Calu3 (cell line): ENCODE measurements around the gene HOXB2. TPM values are rescaled to one million over a fixed set of nuclear protein-coding genes. Genes with fewer than 3 reads are reported as not detected.

Experiments used
- BruUV-seq: library from RNA; stranded (reverse); fragments of 400-500 nt; replicated peaks from 2 replicates; lab custom pipeline; 2021; lab: Mats Ljungman, UMichigan
- CTCF ChIA-PET: fragments of 300-600 bp; sonication (Branson Sonifier 250); formaldehyde crosslinking; loops from one replicate; lab custom pipeline; 2022; ENCODE audit warnings: antibody characterized with exemption; lab: Charles Lee
- DNase-seq: peaks from one replicate; pipeline ENCODE4 v3.0.0; 2022
- H3K27ac Mint-ChIP-seq: one replicate; pipeline ENCODE4 v1.8.0; 2022; ENCODE audit warnings: mixed read lengths; ENCODE audit not compliant: unreplicated experiment
- H3K27me3 Mint-ChIP-seq: one replicate; pipeline ENCODE4 v1.8.0; 2022; ENCODE audit warnings: mixed read lengths; ENCODE audit not compliant: unreplicated experiment
- H3K36me3 Mint-ChIP-seq: one replicate; pipeline ENCODE4 v1.8.0; 2022; ENCODE audit warnings: mild to moderate bottlenecking, moderate library complexity, mixed read lengths; ENCODE audit not compliant: insufficient read depth, unreplicated experiment
- H3K4me1 Mint-ChIP-seq: one replicate; pipeline ENCODE4 v1.8.0; 2022; ENCODE audit warnings: mild to moderate bottlenecking, low read depth, mixed read lengths; ENCODE audit not compliant: unreplicated experiment
- H3K4me3 Mint-ChIP-seq: one replicate; pipeline ENCODE4 v1.8.0; 2022; ENCODE audit warnings: mild to moderate bottlenecking, low read depth, moderate library complexity, mixed read lengths; ENCODE audit not compliant: unreplicated experiment
- H3K9me3 Mint-ChIP-seq: one replicate; pipeline ENCODE4 v1.8.0; 2022; ENCODE audit warnings: low read depth, mixed read lengths; ENCODE audit not compliant: unreplicated experiment
- intact Hi-C: fragments of 100-400 bp; cut with micrococcal nuclease; formaldehyde crosslinking; loops from one replicate; pipeline ENCODE4 v1.10.0; 2022; ENCODE audit not compliant: unreplicated experiment
- total RNA-seq: library from RNA; stranded (reverse); gene quantifications from 2 replicates; pipeline ENCODE4 v1.2.3, GENCODE V29; 2022
- TF ChIP-seq, protein P1 (sequence below): fragments of 200-600 bp; IDR thresholded peaks from one replicate; pipeline ENCODE4 v1.8.0; 2022; ENCODE audit warnings: antibody characterized with exemption; ENCODE audit not compliant: unreplicated experiment

Gene HOXB2
- total RNA-seq, 1 experiment from 2014 or later: 24.5 TPM

DNA sequence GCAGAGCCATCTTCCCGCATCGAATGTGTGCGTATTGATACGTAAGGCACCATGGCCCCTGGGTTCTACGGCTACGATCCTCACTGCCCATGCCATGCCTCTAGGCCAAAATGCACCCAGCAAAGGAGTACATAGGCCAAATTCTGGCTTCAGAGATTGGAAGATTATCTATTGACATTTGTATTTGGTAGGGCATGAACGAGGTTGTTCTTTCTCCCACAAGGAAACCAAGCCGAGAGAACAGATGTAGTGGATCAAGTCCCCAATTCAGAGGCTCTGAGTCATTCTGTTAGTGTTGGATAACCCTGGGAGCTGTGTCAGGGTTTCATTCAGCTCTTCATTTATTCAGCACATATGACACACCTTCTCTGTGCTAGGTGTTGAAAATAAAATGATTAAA lies 50.6 kb downstream of the HOXB2 start:
- TF ChIP-seq, protein P1, sequence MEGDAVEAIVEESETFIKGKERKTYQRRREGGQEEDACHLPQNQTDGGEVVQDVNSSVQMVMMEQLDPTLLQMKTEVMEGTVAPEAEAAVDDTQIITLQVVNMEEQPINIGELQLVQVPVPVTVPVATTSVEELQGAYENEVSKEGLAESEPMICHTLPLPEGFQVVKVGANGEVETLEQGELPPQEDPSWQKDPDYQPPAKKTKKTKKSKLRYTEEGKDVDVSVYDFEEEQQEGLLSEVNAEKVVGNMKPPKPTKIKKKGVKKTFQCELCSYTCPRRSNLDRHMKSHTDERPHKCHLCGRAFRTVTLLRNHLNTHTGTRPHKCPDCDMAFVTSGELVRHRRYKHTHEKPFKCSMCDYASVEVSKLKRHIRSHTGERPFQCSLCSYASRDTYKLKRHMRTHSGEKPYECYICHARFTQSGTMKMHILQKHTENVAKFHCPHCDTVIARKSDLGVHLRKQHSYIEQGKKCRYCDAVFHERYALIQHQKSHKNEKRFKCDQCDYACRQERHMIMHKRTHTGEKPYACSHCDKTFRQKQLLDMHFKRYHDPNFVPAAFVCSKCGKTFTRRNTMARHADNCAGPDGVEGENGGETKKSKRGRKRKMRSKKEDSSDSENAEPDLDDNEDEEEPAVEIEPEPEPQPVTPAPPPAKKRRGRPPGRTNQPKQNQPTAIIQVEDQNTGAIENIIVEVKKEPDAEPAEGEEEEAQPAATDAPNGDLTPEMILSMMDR: no peak
- Mint-ChIP-seq H3K4me1 (peaks cover 54% of the 10 kb centered on the region), H3K9me3 (no peaks in the 10 kb centered on the region), H3K36me3 (no peaks in the 10 kb centered on the region), H3K27ac (no peak overlapping the region), H3K4me3 (no peak overlapping the region), H3K27me3 (no peaks in the 10 kb centered on the region)
- no peak for DNase-seq
- CTCF ChIA-PET: interaction anchor here (1.5 kb wide), 1 partner anchor 12 kb away, joined by 4 read pairs; no protein-coding TSS in a partner anchor
- intact Hi-C loops: loop anchor here (5.0 kb wide), 1 partner anchor 48 kb away; no protein-coding TSS in a partner anchor
- BruUV-seq: no TSS peak

Other genes starting within 250 kb of the HOXB2 start
- gene SKAP1, start 114.9 kb downstream of the HOXB2 start, total RNA-seq: 4.4 and 9.3 TPM in 2 replicates
- gene HOXB1, start 14.1 kb downstream of the HOXB2 start, total RNA-seq: not detected in 2 replicates
- gene HOXB4, start 33.2 kb upstream of the HOXB2 start, total RNA-seq: 28.0 and 31.1 TPM in 2 replicates
- gene HOXB3, start 45.1 kb upstream of the HOXB2 start, total RNA-seq: 151 and 154 TPM in 2 replicates
- 47.2 and 48.5 TPM in 2 replicates for gene HOXB5, start 48.7 kb upstream of the HOXB2 start, total RNA-seq
- gene HOXB6, start 59.9 kb upstream of the HOXB2 start, total RNA-seq: 140 and 144 TPM in 2 replicates
- 30.2 and 31.3 TPM in 2 replicates for gene HOXB7, start 65.9 kb upstream of the HOXB2 start, total RNA-seq
- gene HOXB8, start 70.2 kb upstream of the HOXB2 start, total RNA-seq: 28.2 and 30.9 TPM in 2 replicates
- 26.0 and 27.8 TPM in 2 replicates for gene HOXB9, start 81.2 kb upstream of the HOXB2 start, total RNA-seq
- gene PRAC1, start 177.4 kb upstream of the HOXB2 start, total RNA-seq: not detected in 2 replicates
- not detected in 2 replicates for gene PRAC2, start 178.1 kb upstream of the HOXB2 start, total RNA-seq
- 1.1 and 1.9 TPM in 2 replicates for gene HOXB13, start 183.6 kb upstream of the HOXB2 start, total RNA-seq